GM18505 (cell line): ENCODE measurements around the gene TPBG.
"Not testable (repeated sequence)": the region's sequence is repeated elsewhere in the genome, so short reads cannot be mapped to it uniquely, and the experiment has no call there.

Experiments used
- ATAC-seq: cut with Tn5 transposase; IDR thresholded peaks from one replicate; pipeline ENCODE4 v1.9.1; 2021; ENCODE audit not compliant: unreplicated experiment
- POLR2A ChIP-seq: IDR thresholded peaks from 4 replicates; pipeline ENCODE4 v1.6.1; 2011; ENCODE audit warnings: borderline replicate concordance; ENCODE audit not compliant: insufficient read depth, insufficient read length; ENCODE audit errors: extremely low read depth

Gene TPBG

DNA sequence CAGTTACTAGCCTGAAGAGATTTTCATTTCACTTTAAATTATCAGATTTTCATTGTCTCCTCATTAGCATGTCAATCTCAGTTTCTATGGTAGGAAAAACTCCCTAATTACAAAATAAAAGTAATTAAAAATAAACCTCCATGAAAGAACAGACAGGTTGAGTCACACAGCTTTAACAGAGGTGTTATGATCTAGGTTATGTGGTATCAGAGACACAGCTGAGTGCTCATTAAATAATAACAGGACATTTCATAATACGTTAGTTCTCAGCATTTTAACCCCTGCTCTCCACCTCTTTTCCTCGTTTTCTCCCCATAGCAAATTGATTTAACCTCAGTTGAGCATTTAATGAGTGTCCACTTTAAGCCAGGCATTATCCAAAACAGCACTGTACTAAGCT lies 21.9 kb downstream of the TPBG start:
- no peak for ATAC-seq
- TF ChIP-seq POLR2A, result no peak

GRCh38 chr6:82385961-82386360 lies 22.3 kb downstream of the TPBG start:
- no peak for TF ChIP-seq POLR2A
- ATAC-seq, result no peak

GRCh38 chr6:82394770-82395169 lies 31.2 kb downstream of the TPBG start:
- ATAC-seq, result not testable (repeated sequence)

GRCh38 chr6:82396964-82397751 lies 33.5 kb downstream of the TPBG start:
- TF ChIP-seq POLR2A, result no peak
- no peak for ATAC-seq

- TF ChIP-seq POLR2A, result no peak
- ATAC-seq, result no peak
Observed at GRCh38 chr6:82397962-82398692, 34.5 kb downstream of the TPBG start.

- no peak for ATAC-seq
- TF ChIP-seq POLR2A, result no peak
Observed at GRCh38 chr6:82408952-82409431, 45.4 kb downstream of the TPBG start.

- no peak for ATAC-seq
- no peak for TF ChIP-seq POLR2A
Observed at GRCh38 chr6:82410151-82410648, 46.6 kb downstream of the TPBG start.

- no peak for ATAC-seq
- TF ChIP-seq POLR2A, result no peak
Observed at GRCh38 chr6:82413868-82414267, 50.3 kb downstream of the TPBG start.

- ATAC-seq, result no peak
Observed at GRCh38 chr6:82415820-82416219, 52.2 kb downstream of the TPBG start.

DNA sequence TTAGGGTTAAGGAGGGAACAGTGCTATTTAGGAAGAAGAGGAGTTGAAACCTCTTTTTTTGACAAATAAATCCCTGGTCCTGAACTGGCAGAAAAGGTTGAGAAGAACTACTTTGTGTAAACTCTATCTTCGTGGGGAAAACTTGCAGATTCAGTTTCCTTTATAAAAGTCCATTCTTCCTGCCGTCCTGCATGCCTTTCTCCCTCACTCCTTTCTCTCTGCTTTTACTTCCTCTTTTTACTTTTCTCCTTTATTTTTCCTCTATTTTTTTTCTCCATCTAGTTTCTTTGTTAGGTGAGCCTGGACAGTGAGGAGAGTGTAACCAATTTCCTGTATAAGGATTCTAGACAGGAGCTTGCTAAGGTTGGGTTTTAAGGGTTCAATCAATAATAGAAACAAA lies 52.7 kb downstream of the TPBG start:
- no peak for TF ChIP-seq POLR2A
- ATAC-seq, result no peak

More at GRCh38 chr6:82415820-82416219, 52.2 kb downstream of the TPBG start:
- TF ChIP-seq POLR2A, result no peak
